ENCODE measurements around the gene BARX1. TPM values are rescaled to one million over a fixed set of nuclear protein-coding genes. Genes with fewer than 3 reads are reported as not detected.

Gene BARX1
- total RNA-seq, 1 experiment from 2014 or later, result not detected

DNA sequence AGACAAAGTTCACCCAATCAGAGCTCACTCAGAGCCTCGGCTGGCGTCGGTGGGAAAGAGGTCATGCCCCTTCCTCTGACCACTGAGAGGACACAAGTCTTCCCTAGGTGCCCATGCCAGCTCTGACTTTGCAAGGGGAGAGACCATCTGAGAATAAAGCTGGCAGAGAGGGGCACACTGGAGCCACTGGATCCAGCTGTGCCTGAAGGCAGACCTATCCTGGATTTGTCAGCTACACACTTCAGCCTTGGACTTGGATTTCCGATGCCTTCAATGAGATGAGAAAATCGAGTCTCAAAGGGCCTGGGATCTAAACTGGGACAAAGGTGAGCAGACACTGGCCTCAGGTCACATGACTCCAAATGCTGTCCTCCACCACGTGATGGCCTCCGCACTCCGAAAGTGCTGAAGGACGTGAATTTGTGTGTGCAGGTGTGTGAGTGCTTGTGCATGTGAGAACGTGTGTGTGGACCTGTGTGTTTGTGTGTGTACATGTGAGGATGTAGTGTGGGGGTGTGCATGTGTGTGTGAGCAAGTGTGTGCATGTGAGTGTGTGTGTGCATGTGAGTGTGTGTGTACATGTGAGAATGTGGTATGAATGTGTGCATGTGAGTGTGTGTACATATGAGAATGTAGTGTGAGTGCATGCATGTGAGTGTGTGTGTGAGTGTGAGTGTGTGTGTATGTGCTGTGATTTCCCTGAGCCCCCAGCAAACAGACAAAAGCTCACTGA lies 37.9 kb downstream of the BARX1 start:
- no peak for DNase-seq (ENCODE audit: low spot score)

DNA sequence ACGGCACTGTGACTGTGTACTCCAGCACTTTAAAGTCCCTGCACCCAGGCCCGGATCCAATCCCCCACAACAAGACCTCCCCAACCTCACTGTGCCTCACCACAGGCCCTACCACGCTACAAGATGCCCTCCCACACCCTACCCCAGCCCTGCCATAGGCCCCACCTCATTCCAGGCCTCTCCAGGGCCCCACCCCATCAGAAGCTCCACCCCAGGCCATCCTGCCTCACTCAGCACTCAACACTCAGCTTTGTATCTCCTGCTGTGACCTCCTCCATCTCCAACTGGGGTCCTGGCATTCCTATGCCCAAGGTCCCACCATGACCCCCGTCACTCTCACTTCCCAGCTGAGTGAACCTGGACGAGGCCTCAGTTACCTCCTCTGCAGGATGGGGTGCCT lies 38.8 kb downstream of the BARX1 start:
- DNase-seq (ENCODE audit: low spot score), result no peak

GRCh38 chr9:93911801-93912554 lies 43.2 kb downstream of the BARX1 start:
- DNase-seq (ENCODE audit: low spot score), result no peak

DNA sequence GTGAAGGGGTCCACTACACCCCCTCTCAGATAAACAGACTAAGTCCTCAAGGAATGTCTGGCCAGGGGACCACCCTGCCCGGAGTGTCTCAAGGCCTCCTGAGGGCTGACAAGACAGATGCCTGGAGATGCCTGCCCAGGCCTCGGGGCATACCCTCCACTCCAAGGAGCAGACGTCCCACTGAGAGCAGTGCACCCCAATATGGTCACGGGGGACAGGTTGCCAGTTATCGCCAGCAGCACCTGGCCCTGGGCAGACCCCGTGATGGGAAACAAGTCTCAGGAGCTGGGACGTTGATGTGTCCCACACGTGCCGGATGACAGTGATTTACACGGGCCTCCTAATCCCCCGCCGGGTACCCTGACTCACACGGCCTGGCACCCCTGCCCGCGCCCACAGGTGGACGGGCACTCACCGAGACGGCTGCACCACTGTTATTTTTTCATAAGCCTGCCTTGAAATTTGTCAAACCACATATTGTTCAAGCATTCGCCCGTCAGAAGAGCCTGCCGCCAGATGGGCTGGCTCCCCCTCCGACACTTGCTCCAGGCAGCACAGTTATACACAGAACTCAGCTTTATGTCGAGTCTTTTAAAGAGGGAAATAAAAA lies 43.9 kb downstream of the BARX1 start:
- no peak for DNase-seq (ENCODE audit: low spot score)

DNA sequence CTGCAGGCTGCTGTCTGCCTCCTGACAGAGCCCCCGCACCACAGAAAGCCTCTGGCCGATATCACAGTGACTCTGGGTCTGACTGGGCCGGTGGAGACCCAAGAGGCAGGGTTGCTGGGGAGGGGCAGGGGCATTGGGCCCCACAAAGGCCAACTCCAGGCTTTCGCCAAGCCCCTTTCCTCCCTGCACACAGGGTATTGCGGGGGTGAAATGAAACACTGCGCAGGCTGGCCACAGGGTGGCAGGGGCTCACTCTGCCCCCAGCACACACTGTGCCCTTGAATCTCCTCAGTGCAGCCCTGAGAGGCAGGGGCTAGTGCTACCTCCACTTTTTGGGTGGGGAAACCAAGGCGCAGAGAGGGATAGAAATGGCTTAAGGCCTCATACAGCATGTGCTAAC lies 44.6 kb downstream of the BARX1 start:
- no peak for DNase-seq (ENCODE audit: low spot score)

DNA sequence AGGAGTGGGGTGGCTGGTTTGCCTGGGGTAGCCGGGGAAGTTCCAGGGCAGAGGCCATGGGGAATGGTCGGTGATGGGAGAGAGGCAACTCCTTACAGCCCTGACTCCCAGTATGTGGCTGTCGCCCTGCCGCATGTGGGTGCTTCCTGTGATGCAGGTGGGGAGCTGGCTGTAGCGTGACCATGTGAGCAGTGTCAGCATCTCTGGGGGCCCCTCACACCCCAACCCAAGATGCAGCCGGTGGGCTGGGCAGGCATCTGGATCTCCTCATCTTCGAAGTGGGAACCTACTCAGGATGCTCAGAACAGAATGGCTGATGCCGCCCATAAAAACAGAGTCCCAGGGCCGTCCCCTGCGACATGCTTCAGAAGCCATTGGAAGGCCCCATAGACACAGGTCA lies 45.0 kb downstream of the BARX1 start:
- DNase-seq (ENCODE audit: low spot score), result no peak

- DNase-seq (ENCODE audit: low spot score), result no peak
These were observed 45.9 kb downstream of the BARX1 start for GRCh38 chr9:93909242-93909616.

DNA sequence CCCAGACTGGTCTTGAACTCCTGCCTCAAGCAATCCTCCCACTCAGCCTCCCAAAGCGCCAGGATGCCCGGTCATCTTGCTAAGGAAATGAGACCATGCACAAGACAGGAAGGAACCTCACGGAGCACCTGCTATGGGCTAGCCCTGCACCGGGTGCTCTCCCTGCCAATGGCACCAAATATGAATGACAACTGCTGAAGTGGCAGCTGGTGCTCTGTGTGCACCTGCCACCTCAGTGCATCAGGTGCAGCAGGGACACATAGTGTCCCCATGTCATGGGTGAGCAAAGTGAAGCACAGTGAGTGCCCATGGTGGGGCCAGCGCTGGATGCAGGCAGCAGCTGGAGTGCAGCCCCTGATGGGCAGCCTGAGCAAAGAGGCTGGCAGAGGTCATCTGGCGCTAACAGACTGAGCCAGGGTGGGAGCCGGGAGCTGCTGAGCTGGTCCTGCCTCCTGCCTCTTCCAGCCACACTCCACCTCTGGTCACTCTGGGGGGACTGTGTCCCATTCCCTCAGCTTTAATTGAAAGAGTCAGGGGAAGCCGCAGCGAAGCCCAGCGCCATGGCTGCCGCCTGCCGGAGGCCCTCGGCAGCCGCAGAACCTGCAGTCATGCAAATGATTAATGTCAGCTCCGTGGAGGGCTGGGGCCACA lies 46.4 kb downstream of the BARX1 start:
- no peak for DNase-seq (ENCODE audit: low spot score)

GRCh38 chr9:93907551-93908199 lies 47.5 kb downstream of the BARX1 start:
- no peak for DNase-seq (ENCODE audit: low spot score)

DNA sequence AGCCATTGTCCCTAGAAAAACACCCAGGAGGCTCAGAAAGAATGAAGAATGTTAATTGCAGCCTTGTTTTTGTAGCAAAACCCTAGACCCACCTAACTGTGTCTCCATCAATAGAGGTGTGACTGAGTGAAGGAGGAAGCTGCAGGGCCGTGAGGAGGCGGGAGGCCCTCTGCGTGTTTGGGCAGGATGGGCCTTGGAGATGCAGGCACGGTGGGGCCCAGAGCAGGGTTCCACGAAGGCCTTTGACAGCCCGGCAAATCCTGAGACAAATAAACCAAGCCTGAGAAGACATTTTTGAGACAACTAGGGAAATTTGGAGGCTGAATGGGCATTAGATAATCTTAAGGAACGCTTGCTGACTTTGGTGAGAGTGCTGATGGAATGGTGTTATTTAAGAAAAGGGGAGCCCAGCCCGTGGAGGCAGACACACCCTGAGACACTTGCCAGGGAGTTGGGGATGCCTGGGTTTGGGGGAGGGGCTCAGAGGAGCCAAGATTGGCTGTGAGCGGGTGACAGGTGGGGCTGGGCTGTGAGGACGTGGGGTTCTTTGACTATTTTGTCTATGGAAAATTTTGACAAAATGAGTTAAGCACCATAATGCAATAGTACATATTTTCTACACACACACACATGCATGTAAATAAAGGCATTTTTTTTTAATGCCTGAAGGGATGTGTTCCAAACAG lies 48.8 kb downstream of the BARX1 start:
- DNase-seq (ENCODE audit: low spot score), result no peak

DNA sequence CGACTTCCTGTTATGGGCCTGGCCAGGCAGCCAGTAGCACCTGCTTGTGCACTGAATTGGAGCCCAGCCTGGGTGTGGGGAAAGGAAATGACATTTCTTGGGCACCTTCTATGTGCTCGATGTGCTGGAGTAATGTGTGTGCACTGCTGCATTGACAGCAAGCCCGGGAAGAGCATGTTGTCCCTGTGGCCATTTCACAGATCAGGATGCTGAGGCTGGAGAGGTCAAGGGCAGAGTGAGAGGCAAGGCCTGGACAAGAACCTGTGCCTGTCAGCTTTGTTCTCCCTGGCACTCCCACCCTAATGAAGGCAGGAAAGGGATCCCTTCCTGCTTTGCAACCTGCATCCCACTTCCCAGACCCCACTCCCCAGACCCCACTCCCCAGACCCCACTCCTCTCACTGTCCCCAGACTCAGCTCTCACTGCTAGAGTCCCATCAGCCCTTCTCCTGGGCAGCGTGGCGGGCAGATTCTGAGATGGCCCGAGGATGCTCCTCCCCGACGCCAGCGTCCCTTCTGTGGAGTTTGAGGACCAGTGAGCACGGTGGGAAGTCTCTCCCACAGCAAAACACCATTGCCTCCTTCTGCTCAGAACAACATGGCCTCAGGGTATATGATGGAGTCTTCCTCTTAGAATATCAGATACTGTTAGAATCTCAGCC lies 49.6 kb downstream of the BARX1 start:
- DNase-seq (ENCODE audit: low spot score), result no peak

GRCh38 chr9:93904649-93905472 lies 50.3 kb downstream of the BARX1 start:
- DNase-seq (ENCODE audit: low spot score), result no peak

DNA sequence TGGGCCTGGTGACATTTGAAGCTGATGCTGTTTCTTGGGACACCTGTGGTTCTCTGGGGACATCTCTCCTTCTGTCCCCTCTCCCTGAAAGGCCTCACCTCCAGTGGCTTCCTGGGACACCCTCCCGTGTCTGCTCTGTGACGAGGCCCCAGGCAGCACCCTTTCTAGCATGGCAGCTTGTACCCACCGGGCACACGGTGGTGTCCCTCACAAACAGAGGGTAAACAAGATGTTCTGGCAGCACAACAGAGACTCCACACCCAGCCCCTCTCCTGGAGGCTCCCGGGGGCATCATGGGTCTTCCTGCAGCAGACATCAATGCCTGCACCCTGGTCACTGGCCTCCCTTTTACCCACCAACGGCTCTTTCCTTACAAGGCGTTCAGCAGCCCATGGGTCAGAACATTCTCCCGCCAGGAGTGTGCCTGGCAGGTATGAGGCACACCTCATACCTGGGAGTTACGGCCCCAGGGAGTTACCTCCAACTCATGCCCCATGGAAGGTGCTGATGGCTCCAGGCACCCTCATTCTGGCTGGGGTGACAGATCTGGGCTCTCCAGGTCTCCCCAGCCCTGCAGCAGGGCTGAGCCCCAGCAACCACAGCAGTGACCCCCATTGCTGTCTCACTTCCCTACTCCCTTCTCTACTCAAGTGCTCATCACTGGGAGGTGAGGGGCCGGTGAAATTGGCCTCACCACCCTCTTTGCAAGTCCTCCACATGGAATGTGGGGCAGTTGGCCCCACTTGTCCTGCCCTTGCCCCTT lies 51.1 kb downstream of the BARX1 start:
- DNase-seq (ENCODE audit: low spot score), result no peak

GRCh38 chr9:93902780-93903655 lies 52.1 kb downstream of the BARX1 start:
- no peak for DNase-seq (ENCODE audit: low spot score)

DNA sequence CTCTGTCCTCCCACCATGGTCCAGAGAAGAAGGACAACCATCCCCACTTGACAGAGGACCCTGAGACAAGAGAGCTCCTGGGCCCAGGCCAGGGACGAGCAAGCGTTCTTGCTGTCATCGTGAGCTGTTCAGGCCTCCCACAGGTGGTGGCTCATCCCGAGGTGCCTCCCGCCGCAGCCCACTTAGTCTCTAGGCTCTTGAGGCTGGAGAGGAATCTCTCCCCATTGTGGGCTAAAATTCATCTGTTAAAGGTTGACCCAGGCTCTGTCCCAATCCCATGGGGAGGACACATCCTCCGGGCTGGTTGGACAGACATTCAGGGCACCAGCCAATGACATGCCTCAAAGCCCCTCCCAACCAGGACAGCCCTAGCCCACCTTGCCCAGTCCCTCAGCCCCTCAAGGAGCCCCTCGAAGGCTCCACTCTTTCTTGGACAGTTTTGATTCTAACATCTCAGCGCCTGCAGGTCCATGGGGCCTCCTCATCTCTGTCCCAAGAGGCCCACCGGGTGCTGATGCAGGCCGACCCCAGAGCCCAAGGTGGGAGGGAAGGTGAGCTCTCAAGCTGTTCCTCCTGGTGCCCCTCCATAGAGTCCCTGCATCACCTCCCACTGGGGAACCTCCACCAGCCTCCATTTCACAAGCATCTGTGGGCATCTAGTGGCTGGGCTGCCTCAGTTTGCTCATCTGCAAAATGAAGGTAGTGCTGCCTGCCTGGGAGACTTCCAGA lies 52.9 kb downstream of the BARX1 start:
- no peak for DNase-seq (ENCODE audit: low spot score)
